ENCODE measurements around the gene TOR3A. TPM values are rescaled to one million over a fixed set of nuclear protein-coding genes. Genes with fewer than 3 reads are reported as not detected.

Gene TOR3A
- total RNA-seq, 1 donor from 2014 or later: 24.3 TPM

DNA sequence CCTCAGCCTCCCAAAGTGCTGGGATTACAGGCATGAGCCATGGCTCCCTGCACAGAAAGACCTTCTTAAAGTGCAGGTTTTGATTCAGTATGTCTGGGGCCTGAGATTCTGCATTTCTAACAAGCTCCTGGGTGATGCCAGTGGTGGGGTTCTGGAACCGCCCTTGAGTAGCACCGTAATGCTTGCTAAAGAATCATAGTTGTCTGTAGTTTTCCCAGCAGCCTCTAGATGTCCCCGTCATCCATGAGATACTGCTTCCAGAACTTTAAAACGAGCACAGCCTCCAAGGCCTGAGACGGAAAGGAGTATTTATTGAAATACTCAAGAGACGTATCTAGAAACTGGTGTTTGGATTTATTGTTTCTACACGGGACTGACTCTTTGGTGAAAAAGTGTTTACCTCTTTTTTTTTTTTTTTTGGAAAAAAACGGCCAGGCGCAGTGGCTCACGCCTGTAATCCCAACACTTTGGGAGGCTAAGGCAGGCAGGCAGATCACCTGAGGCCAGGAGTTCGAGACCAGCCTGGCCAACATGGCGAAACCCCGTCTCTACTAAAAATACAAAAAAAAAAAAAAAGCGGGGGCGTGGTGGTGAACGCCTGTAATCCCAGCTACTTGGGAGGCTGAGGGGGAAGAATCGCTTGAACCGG, 2.6 kb upstream of the TOR3A start:
- Histone ChIP-seq H3K27ac (no peak overlapping the region), H3K27me3 (ENCODE audit: low read depth) (no peaks in the 10 kb centered on the region), H3K36me3 (peaks cover 2% of the 10 kb centered on the region), H3K4me3 (no peak overlapping the region), H3K9me3 (no peaks in the 10 kb centered on the region), H3K4me1 (peaks cover 21% of the 10 kb centered on the region)
- TF ChIP-seq, protein P1, sequence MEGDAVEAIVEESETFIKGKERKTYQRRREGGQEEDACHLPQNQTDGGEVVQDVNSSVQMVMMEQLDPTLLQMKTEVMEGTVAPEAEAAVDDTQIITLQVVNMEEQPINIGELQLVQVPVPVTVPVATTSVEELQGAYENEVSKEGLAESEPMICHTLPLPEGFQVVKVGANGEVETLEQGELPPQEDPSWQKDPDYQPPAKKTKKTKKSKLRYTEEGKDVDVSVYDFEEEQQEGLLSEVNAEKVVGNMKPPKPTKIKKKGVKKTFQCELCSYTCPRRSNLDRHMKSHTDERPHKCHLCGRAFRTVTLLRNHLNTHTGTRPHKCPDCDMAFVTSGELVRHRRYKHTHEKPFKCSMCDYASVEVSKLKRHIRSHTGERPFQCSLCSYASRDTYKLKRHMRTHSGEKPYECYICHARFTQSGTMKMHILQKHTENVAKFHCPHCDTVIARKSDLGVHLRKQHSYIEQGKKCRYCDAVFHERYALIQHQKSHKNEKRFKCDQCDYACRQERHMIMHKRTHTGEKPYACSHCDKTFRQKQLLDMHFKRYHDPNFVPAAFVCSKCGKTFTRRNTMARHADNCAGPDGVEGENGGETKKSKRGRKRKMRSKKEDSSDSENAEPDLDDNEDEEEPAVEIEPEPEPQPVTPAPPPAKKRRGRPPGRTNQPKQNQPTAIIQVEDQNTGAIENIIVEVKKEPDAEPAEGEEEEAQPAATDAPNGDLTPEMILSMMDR (IDR thresholded peaks at IDR 0.05): peak; percentile 70
- no peak for DNase-seq
- intact Hi-C loops (cut with DNase I): no loop called here
- peak; percentile 35 to 47 for ATAC-seq

DNA sequence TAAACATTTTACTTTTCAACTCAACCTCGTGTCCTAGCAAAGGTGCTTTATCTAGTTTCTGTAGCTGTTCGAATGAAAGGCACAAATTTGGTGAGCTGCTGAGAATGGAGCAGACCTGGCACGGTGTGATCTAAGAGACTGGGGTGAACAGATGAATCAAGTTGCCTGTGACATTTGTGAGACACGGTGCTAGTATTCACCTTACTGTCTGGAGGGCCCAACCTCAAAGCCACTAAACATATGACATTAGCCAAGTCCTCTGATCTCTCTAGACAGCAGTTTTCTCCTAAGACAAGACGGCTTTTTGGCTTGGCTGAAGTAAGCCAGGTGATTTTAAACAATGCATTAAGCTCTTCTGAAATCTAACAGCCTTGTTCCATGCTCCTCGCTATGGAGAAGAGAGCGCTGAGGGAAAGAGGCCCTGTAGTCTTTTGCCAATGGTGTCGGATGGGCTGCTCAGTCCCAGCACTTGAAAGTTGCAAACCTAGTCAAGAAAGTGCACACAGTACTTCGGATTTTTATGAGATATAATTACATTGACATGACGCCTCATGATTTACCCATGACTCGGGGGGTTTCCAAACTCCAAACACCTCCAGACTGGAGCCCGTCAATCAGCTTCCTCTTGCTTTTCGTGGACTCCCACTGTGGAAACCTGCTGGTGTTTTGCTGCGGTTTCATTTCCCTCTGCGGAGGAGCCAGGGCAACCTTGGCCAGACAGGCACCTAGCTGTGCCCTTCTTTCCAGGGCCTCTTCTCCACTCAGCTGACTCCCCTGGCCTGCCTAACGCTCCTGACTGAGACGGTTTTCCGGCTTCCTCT, 794 bp upstream of the TOR3A start:
- ATAC-seq (no peak), DNase-seq (no peak)
- Histone ChIP-seq H3K9me3 (no peaks in the 10 kb centered on the region), H3K36me3 (peaks cover 7% of the 10 kb centered on the region), H3K4me1 (peaks cover 21% of the 10 kb centered on the region), H3K27ac (peak overlapping the region; percentile 90), H3K27me3 (ENCODE audit: low read depth) (no peaks in the 10 kb centered on the region), H3K4me3 (peak overlapping the region; percentile 82)
- TF ChIP-seq, protein P1 (IDR thresholded peaks at IDR 0.05): no peak
- intact Hi-C loops (cut with DNase I): no loop called here

DNA sequence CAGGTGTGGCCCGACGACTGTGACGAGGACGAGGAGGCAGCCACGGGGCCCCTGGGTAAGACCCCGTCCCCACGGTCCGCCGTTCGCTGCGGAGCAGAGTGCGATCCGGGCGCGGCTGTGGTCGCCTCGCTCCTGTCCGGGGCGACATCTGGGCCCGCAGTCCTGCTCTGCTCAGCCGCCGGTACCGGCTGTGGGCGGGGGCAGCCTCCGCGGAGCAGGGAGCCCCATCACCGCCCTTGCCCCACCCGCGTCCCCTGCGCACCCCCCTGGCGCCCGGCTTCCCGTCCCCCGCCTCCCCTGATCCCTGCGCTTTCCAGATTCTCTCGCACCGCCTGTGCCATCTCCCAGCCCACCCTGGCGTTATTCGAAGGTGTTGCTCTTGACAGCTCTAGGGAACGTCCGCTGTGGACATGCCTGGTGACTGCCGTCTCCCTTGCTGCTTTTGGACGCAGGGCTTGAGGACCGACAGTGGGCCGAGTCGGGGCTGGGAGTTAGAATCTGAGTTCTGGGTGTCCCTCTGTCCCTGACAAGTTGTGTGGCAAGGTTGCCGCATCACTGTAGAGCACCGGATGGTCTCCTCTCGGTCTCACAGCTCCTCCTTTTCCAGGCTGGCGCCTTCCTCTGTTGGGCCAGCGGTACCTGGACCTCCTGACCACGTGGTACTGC, 596 bp downstream of the TOR3A start:
- ATAC-seq (peak; percentile 69), DNase-seq (no peak)
- peaks cover 26% of the 10 kb centered on the region for H3K4me1 ChIP-seq
- TF ChIP-seq, protein P1 (IDR thresholded peaks at IDR 0.05): no peak
- intact Hi-C loops (cut with DNase I): no loop called here
- no peaks in the 10 kb centered on the region for H3K9me3 ChIP-seq
- peaks cover 15% of the 10 kb centered on the region for H3K36me3 ChIP-seq
- peak overlapping the region; percentile 90 for H3K27ac ChIP-seq
- no peaks in the 10 kb centered on the region for H3K27me3 ChIP-seq (ENCODE audit: low read depth)
- peak overlapping the region; percentile 82 for H3K4me3 ChIP-seq

DNA sequence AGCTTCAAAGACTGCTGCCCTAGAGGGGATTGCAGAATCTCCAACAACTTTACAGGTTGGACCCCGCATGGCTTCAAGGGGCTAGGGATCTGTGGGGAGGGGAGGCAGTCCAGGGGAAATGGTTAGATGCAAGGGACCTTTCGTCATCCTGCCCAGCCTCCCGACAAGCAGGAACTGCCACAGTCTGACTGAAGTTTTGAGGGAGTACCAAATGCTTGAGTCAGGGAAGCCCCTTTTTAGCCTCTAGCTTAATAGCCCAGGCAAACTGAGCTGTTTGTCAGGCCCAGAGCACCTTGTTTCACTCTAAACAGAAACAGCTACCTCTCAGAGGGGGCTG, 1.1 kb downstream of the TOR3A start:
- Histone ChIP-seq H3K36me3 (peaks cover 20% of the 10 kb centered on the region), H3K4me1 (peaks cover 30% of the 10 kb centered on the region), H3K27me3 (ENCODE audit: low read depth) (no peaks in the 10 kb centered on the region), H3K9me3 (no peaks in the 10 kb centered on the region), H3K4me3 (peak overlapping the region; percentile 82), H3K27ac (peak overlapping the region; percentile 90)
- intact Hi-C loops (cut with DNase I): no loop called here
- ATAC-seq: no peak
- TF ChIP-seq, protein P1 (IDR thresholded peaks at IDR 0.05): no peak
- DNase-seq: no peak

DNA sequence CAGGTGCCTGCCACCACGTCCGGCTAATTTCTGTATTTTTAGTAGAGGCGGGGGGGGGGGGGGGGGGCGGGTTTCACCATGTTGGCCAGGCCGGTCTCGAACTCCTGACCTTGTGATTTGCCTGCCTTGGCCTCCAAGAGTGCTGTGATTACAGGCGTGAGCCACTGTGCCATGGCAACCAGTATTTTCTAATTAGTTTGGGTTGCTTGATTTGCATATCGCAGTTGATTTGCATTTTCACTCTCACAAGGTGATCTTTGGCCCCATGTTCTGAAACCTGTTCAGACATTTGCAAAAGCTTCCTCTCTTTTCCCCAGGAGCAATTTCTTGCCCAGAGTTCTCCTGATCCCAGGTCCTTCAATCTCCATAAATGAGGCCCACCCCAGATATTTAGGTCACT, 1.7 kb downstream of the TOR3A start:
- no peak for DNase-seq
- no peak overlapping the region for H3K4me3 ChIP-seq
- TF ChIP-seq, protein P1 (IDR thresholded peaks at IDR 0.05): no peak
- H3K27ac ChIP-seq: no peak overlapping the region
- H3K9me3 ChIP-seq: no peaks in the 10 kb centered on the region
- H3K4me1 ChIP-seq: peaks cover 34% of the 10 kb centered on the region
- intact Hi-C loops (cut with DNase I): no loop called here
- no peaks in the 10 kb centered on the region for H3K27me3 ChIP-seq (ENCODE audit: low read depth)
- peaks cover 26% of the 10 kb centered on the region for H3K36me3 ChIP-seq
- ATAC-seq: no peak

Data from lower lobe of right lung (tissue), 2 donors.